Neural progenitor cell (in vitro differentiated cells): Measurements from ENCODE around the gene C22orf23. TPM values are rescaled to one million over a fixed set of nuclear protein-coding genes. Genes with fewer than 3 reads are reported as not detected.

ENCODE experiments used
- DNase-seq: peaks from one replicate; pipeline ENCODE4 v3.0.0-alpha.2; 2016; ENCODE audit warnings: low spot score
- H2AFZ ChIP-seq: fragments of 200-600 bp; sonication (generic); replicated peaks from 2 replicates; pipeline ENCODE4 v1.6.1; 2016; ENCODE audit warnings: antibody characterized with exemption
- H3F3A ChIP-seq: fragments of 200-600 bp; sonication (generic); 2 replicates; pipeline ENCODE4 v1.6.1; 2016; ENCODE audit warnings: antibody characterized with exemption, low read depth
- H3K27ac ChIP-seq: fragments of 200-600 bp; sonication (generic); 2 replicates; pipeline ENCODE4 v1.5.1; 2016; ENCODE audit warnings: mild to moderate bottlenecking
- H3K27me3 ChIP-seq: fragments of 200-600 bp; sonication (generic); 2 replicates; pipeline ENCODE4 v1.6.1; 2016; ENCODE audit warnings: mild to moderate bottlenecking, moderate library complexity
- H3K36me3 ChIP-seq: fragments of 200-600 bp; sonication (generic); 2 replicates; pipeline ENCODE4 v1.5.1; 2016
- H3K4me1 ChIP-seq: fragments of 200-600 bp; sonication (generic); 2 replicates; pipeline ENCODE4 v1.6.1; 2016; ENCODE audit warnings: mixed run types
- H3K4me2 ChIP-seq: fragments of 200-600 bp; sonication (generic); 2 replicates; pipeline ENCODE4 v1.6.1; 2016
- H3K4me3 ChIP-seq: fragments of 200-600 bp; sonication (generic); 2 replicates; pipeline ENCODE4 v1.5.1; 2016
- H3K79me2 ChIP-seq: fragments of 200-600 bp; sonication (generic); 2 replicates; pipeline ENCODE4 v1.6.1; 2016; ENCODE audit warnings: low read depth
- H3K9ac ChIP-seq: fragments of 200-600 bp; sonication (generic); 2 replicates; pipeline ENCODE4 v1.6.1; 2016
- H3K9me3 ChIP-seq: fragments of 200-600 bp; sonication (generic); 2 replicates; pipeline ENCODE4 v1.5.1; 2016; ENCODE audit warnings: low read depth
- H4K20me1 ChIP-seq: fragments of 200-600 bp; sonication (generic); 2 replicates; pipeline ENCODE4 v1.6.1; 2016; ENCODE audit warnings: low read depth
- H3K27ac Mint-ChIP-seq: 3 replicates; pipeline ENCODE4 v1.8.0; 2021; ENCODE audit warnings: mixed read lengths
- H3K27me3 Mint-ChIP-seq: 2 replicates; pipeline ENCODE4 v1.8.0; 2022; ENCODE audit warnings: low read depth, mild to moderate bottlenecking, inconsistent platforms, moderate library complexity, mixed read lengths; ENCODE audit not compliant: insufficient read depth
- H3K36me3 Mint-ChIP-seq: 3 replicates; pipeline ENCODE4 v1.8.0; 2021; ENCODE audit warnings: mixed read lengths
- H3K4me1 Mint-ChIP-seq: 3 replicates; pipeline ENCODE4 v1.8.0; 2021; ENCODE audit warnings: mixed read lengths
- H3K4me3 Mint-ChIP-seq: 3 replicates; pipeline ENCODE4 v1.8.0; 2021; ENCODE audit warnings: mild to moderate bottlenecking, moderate library complexity, mixed read lengths
- H3K9me3 Mint-ChIP-seq: 3 replicates; pipeline ENCODE4 v1.8.0; 2020; ENCODE audit warnings: mixed read lengths
- CTCF ChIP-seq: fragments of 200-600 bp; sonication (generic); IDR thresholded peaks from 2 replicates; pipeline ENCODE4 v1.5.1; 2017; ENCODE audit warnings: antibody characterized with exemption, mild to moderate bottlenecking
- EZH2 ChIP-seq: fragments of 200-600 bp; sonication (generic); IDR thresholded peaks from 2 replicates; pipeline ENCODE4 v1.6.1; 2017; ENCODE audit warnings: antibody characterized with exemption, mild to moderate bottlenecking, moderate library complexity
- EZH2phosphoT487 ChIP-seq: fragments of 200-600 bp; sonication (generic); IDR thresholded peaks from 2 replicates; pipeline ENCODE4 v1.6.1; 2017; ENCODE audit warnings: antibody characterized with exemption
- microRNA-seq: library from miRNA; unstranded; fragments of <30 nt; microRNA quantifications from one replicate; pipeline ENCODE4, GENCODE V29; 2016
- total RNA-seq: library from RNA; depleted of rRNA; stranded (reverse); fragments of >200 nt; gene quantifications from 2 replicates; pipeline ENCODE4 v1.2.3, GENCODE V29; 2015; ENCODE audit warnings: low replicate concordance

C22orf23 gene
- total RNA-seq, 1 donor from 2014 or later: 0.26 TPM

GRCh38 chr22:37894939-37895670 lies 58.3 kb downstream of the C22orf23 start:
- peaks cover 6% of the 10 kb centered on the region for H3K27me3 Mint-ChIP-seq
- Histone ChIP-seq H3F3A (peaks cover 52% of the 10 kb centered on the region), H3K27me3 (no peaks in the 10 kb centered on the region), H3K36me3 (no peaks in the 10 kb centered on the region), H3K79me2 (no peaks in the 10 kb centered on the region), H3K9ac (no peak overlapping the region), H3K27ac (peak overlapping the region; percentile 83), H4K20me1 (no peaks in the 10 kb centered on the region), H2AFZ (no peak overlapping the region), H3K4me1 (peaks cover 38% of the 10 kb centered on the region), H3K4me3 (no peak overlapping the region), H3K4me2 (peak overlapping the region; percentile 43), H3K9me3 (no peaks in the 10 kb centered on the region)
- H3K27ac Mint-ChIP-seq: peak overlapping the region; percentile 16
- H3K36me3 Mint-ChIP-seq: peaks cover 6% of the 10 kb centered on the region
- H3K4me1 Mint-ChIP-seq: peaks cover 30% of the 10 kb centered on the region
- DNase-seq: peak; percentile 70
- no peak overlapping the region for H3K4me3 Mint-ChIP-seq
- TF ChIP-seq EZH2 (no peak), CTCF (no peak), EZH2phosphoT487 (no peak)
- H3K9me3 Mint-ChIP-seq: no peaks in the 10 kb centered on the region

- Histone ChIP-seq H3K27me3 (no peaks in the 10 kb centered on the region), H3K4me3 (no peak overlapping the region), H3K9ac (no peak overlapping the region), H3K79me2 (no peaks in the 10 kb centered on the region), H3K36me3 (peaks cover 7% of the 10 kb centered on the region), H3K9me3 (no peaks in the 10 kb centered on the region), H2AFZ (no peak overlapping the region), H3K4me2 (no peak overlapping the region), H3F3A (peaks cover 50% of the 10 kb centered on the region), H4K20me1 (no peaks in the 10 kb centered on the region), H3K27ac (no peak overlapping the region), H3K4me1 (peaks cover 32% of the 10 kb centered on the region)
- no peak for DNase-seq
- peaks cover 6% of the 10 kb centered on the region for H3K27me3 Mint-ChIP-seq
- TF ChIP-seq EZH2phosphoT487 (no peak), EZH2 (no peak), CTCF (no peak)
- peak overlapping the region; percentile 66 for H3K27ac Mint-ChIP-seq
- H3K4me1 Mint-ChIP-seq: peaks cover 30% of the 10 kb centered on the region
- H3K9me3 Mint-ChIP-seq: no peaks in the 10 kb centered on the region
- peaks cover 12% of the 10 kb centered on the region for H3K36me3 Mint-ChIP-seq
- H3K4me3 Mint-ChIP-seq: no peak overlapping the region
These were observed 59.8 kb downstream of the C22orf23 start for GRCh38 chr22:37893583-37893983.

Small RNA genes within 50 kb of the gene (microRNA-seq; reads per million reads assigned to microRNA genes)
- gene MIR4534: not detected
- gene MIR6820: 1.6 reads per million

Other genes starting within 250 kb of the C22orf23 start
- 21.2 and 25.1 TPM in 2 replicates for gene GCAT, start 145.7 kb downstream of the C22orf23 start, total RNA-seq
- gene GALR3, start 130.2 kb downstream of the C22orf23 start, total RNA-seq: 0.37 TPM in 1 of 2 replicates, not detected in the other
- gene ANKRD54, start 109.3 kb downstream of the C22orf23 start, total RNA-seq: 18.4 and 21.2 TPM in 2 replicates
- 904 and 971 TPM in 2 replicates for gene EIF3L, start 104.2 kb downstream of the C22orf23 start, total RNA-seq
- gene MICALL1, start 47.3 kb downstream of the C22orf23 start, total RNA-seq: 5.0 and 14.3 TPM in 2 replicates
- 75.5 and 76.1 TPM in 2 replicates for gene POLR2F, start 98 bp upstream of the C22orf23 start, total RNA-seq
- gene SOX10, start 31.0 kb upstream of the C22orf23 start, total RNA-seq: 0.99 and 4.5 TPM in 2 replicates
- 10.7 and 31.8 TPM in 2 replicates for gene PICK1, start 103.8 kb upstream of the C22orf23 start, total RNA-seq
- gene SLC16A8, start 130.6 kb upstream of the C22orf23 start, total RNA-seq: 1.0 and 3.1 TPM in 2 replicates
- 0.86 and 2.6 TPM in 2 replicates for gene BAIAP2L2, start 157.1 kb upstream of the C22orf23 start, total RNA-seq
- 20.1 and 29.4 TPM in 2 replicates for gene PLA2G6, start 228.2 kb upstream of the C22orf23 start, total RNA-seq
- 0.90 and 4.2 TPM in 2 replicates for gene MAFF, start 248.4 kb upstream of the C22orf23 start, total RNA-seq